GM12801 (cell line): ENCODE measurements around the gene ESPL1.

Experiments
- TF ChIP-seq, protein P1 (sequence below): IDR thresholded peaks from one replicate; pipeline ENCODE4 v1.5.1; 2011; ENCODE audit warnings: control low read depth; ENCODE audit not compliant: insufficient read length; ENCODE audit errors: extremely low read depth

ESPL1 gene

GRCh38 chr12:53222170-53222721, 45.9 kb upstream of the ESPL1 start:
- TF ChIP-seq, protein P1, sequence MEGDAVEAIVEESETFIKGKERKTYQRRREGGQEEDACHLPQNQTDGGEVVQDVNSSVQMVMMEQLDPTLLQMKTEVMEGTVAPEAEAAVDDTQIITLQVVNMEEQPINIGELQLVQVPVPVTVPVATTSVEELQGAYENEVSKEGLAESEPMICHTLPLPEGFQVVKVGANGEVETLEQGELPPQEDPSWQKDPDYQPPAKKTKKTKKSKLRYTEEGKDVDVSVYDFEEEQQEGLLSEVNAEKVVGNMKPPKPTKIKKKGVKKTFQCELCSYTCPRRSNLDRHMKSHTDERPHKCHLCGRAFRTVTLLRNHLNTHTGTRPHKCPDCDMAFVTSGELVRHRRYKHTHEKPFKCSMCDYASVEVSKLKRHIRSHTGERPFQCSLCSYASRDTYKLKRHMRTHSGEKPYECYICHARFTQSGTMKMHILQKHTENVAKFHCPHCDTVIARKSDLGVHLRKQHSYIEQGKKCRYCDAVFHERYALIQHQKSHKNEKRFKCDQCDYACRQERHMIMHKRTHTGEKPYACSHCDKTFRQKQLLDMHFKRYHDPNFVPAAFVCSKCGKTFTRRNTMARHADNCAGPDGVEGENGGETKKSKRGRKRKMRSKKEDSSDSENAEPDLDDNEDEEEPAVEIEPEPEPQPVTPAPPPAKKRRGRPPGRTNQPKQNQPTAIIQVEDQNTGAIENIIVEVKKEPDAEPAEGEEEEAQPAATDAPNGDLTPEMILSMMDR: no peak

DNA sequence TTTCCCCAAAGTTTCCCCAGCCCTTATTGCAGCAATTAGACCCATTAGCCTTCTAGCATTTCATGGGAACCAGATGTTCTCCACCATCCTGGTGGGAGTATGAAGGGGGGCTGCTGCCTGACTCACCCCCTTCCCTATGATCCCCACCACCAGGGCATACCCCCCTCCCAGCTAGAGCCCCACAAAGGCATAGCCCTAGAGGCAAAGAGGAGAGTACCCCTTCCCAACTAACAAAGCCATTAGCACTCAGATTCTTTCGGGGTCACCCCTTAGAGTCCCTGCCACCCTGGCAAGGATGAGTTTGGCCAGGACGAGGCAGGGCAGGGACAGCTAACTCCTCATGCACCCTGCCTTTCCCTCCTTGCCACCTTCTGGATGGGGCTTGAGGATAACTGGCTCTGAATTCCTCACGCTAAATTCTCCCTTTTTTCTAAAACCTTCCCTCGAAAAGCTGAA, 45.3 kb upstream of the ESPL1 start:
- TF ChIP-seq, protein P1: no peak

- TF ChIP-seq, protein P1: no peak
Measured at GRCh38 chr12:53223389-53224060, 44.6 kb upstream of the ESPL1 start.

DNA sequence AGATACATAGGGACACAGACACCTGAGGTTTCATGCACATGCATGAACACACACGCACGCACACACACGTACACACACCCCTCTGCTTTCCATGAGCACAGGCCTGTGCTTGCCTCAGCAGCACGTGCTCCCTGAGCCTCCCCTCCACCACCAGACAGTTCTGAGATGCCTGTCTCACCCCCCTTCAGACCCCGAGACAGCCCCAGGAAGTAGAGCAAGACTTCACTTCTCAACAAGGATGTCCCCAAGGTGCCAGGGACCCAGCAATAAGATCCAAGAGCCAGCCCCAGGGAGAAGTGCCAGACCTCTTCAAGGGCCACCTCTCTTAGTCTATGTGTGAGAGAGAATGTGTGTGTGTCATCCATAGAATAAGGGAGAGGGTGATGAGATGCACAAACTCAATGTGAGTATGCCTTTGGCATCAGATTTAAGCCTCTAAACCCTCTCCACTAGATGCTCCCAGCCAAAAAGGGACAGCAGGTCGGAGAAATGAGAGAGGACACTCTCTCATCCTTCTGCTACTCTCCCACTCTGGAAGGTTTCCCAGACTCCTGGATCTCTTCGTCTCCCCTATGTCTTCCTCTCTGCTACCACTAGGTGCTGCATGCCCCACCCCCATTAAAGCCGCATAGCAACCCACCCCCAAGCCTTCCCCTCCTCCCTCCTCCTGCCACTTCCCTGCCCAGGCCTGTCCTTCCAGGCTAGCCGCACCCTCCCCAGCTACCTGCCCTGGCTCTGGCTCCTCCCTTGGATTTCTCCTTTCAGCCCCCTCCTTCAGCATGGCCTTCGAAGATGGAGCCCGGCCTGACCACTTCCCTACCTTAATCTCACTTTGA, 43.8 kb upstream of the ESPL1 start:
- TF ChIP-seq, protein P1: no peak

- TF ChIP-seq, protein P1: no peak
Measured at GRCh38 chr12:53224897-53225634, 43.0 kb upstream of the ESPL1 start.

GRCh38 chr12:53225635-53226424, 42.3 kb upstream of the ESPL1 start:
- TF ChIP-seq, protein P1: no peak
